Fibroblast of gingiva (primary cell): ENCODE measurements around the gene CASZ1.

ENCODE experiments used
- DNase-seq: peaks from one replicate; pipeline ENCODE4 v3.0.0-alpha.2; 2011; ENCODE audit warnings: low read depth

The CASZ1 gene

GRCh38 chr1:10728595-10729410, 67.6 kb downstream of the CASZ1 start:
- DNase-seq, result no peak

GRCh38 chr1:10727751-10728232, 68.7 kb downstream of the CASZ1 start:
- no peak for DNase-seq

GRCh38 chr1:10726355-10726754, 70.1 kb downstream of the CASZ1 start:
- DNase-seq, result no peak

GRCh38 chr1:10724948-10725847, 71.2 kb downstream of the CASZ1 start:
- DNase-seq, result peak; percentile 83

GRCh38 chr1:10724511-10724910, 71.9 kb downstream of the CASZ1 start:
- no peak for DNase-seq

- DNase-seq, result peak; percentile 36
Observed at GRCh38 chr1:10724052-10724494, 72.4 kb downstream of the CASZ1 start.

GRCh38 chr1:10723317-10723716, 73.1 kb downstream of the CASZ1 start:
- DNase-seq, result no peak

- no peak for DNase-seq
Observed at GRCh38 chr1:10722803-10723202, 73.6 kb downstream of the CASZ1 start.

GRCh38 chr1:10721381-10722321, 74.8 kb downstream of the CASZ1 start:
- DNase-seq, result no peak

- no peak for DNase-seq
Observed at GRCh38 chr1:10720635-10721034, 75.8 kb downstream of the CASZ1 start.

GRCh38 chr1:10718083-10718415, 78.4 kb downstream of the CASZ1 start:
- DNase-seq, result no peak

- no peak for DNase-seq
Observed at GRCh38 chr1:10717296-10718082, 79.0 kb downstream of the CASZ1 start.

GRCh38 chr1:10716840-10717239, 79.6 kb downstream of the CASZ1 start:
- no peak for DNase-seq

GRCh38 chr1:10714337-10715114, 81.9 kb downstream of the CASZ1 start:
- no peak for DNase-seq

- no peak for DNase-seq
Observed at GRCh38 chr1:10713614-10714013, 82.8 kb downstream of the CASZ1 start.

- no peak for DNase-seq
Observed at GRCh38 chr1:10712568-10713362, 83.7 kb downstream of the CASZ1 start.

- DNase-seq, result no peak
Observed at GRCh38 chr1:10710489-10710888, 86.0 kb downstream of the CASZ1 start.

- no peak for DNase-seq
Observed at GRCh38 chr1:10709646-10710045, 86.8 kb downstream of the CASZ1 start.

GRCh38 chr1:10709165-10709564, 87.3 kb downstream of the CASZ1 start:
- DNase-seq, result no peak
